GM18498 (cell line): ENCODE measurements around the gene DBN1.
A peak's percentile ranks its signal among the peaks of the same experiment; 100 is the strongest.

Experiments
- ATAC-seq: cut with Tn5 transposase; IDR thresholded peaks from one replicate; pipeline ENCODE4 v1.9.1; 2021; ENCODE audit warnings: mild to moderate bottlenecking, moderate library complexity; ENCODE audit not compliant: unreplicated experiment

DBN1 gene

DNA sequence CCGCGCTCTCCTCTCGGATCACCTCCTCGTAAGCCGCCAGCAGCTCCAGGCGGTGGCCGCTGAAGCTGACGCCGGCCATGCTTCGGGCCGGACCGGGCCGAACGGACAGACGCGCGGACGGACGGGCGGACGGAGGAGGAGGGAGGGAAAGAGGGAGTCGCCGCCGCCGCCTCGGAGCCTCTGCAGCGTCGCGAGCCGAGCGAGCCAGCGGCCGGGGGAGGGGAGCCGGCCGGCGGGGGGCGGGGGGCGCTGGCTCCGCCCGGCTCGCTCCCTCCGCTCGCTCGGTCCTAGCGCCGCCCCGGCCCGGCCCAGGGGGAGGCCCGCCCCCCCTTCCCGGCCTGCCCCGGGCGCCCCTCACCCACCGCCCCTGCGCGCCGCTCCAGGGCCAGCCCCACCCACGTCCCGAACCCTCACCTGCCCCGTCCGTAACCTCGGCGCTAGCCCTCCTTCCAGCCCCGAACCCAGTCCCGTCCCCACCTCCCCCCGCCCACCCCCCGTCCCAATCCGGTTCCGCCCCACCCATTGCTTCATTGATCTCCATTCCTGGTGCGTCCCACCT is at the start of gene DBN1:
DBN1 (minus strand) TSS at position 192 of the 559 bp plus-strand sequence; CDS start at position 79, 113 bp downstream.
- peak; percentile 50 for ATAC-seq

DNA sequence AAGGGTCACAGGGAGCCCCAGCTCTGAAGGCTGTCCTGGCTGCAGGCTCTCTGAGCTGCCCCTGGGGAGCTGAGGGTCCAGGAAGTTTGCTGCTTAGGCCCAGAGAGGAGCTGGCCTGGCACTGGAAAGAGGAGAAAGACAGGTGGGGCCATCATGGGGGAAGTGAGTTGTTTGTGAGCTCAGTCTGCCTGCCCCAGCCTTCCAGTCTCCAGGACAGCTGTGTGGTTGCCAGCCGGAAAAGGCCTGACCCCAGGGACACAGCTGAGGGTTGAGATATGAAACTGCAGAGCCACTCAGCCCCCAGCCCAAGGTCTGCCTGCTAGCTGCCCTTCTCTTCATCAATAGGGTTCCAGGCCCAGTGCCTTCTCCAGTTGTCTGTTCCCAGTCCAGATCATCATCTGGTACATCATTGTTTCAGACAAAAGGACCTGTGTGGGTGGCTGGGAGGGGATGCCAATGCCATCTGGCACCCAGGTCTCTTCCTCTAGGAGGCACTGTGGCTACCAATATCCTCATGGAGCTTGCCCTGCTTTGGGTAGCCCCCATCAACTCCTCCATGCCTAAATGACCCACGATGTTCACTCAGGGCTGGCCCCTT is 47.6 kb upstream of the DBN1 start:
- ATAC-seq: no peak

DNA sequence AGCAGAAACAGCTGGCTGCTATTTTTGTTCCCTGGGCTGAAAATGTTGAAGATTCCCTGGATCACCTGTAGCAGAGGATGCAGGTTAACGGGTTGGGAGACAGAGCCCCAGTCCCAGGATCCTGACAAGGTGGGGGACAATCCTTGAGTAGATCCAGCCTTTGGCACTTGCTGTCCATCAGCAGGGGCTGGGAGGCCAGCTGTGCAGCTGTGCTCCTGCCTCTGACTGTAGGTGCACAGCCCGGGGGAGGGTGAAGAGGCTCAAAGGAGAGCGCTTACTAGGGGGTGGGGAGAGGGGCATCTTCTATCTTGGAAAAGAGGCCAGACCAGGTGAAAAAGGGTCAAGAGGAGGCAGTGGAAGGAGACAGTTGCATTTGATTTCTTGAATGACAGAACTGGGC is 46.8 kb upstream of the DBN1 start:
- ATAC-seq: no peak

DNA sequence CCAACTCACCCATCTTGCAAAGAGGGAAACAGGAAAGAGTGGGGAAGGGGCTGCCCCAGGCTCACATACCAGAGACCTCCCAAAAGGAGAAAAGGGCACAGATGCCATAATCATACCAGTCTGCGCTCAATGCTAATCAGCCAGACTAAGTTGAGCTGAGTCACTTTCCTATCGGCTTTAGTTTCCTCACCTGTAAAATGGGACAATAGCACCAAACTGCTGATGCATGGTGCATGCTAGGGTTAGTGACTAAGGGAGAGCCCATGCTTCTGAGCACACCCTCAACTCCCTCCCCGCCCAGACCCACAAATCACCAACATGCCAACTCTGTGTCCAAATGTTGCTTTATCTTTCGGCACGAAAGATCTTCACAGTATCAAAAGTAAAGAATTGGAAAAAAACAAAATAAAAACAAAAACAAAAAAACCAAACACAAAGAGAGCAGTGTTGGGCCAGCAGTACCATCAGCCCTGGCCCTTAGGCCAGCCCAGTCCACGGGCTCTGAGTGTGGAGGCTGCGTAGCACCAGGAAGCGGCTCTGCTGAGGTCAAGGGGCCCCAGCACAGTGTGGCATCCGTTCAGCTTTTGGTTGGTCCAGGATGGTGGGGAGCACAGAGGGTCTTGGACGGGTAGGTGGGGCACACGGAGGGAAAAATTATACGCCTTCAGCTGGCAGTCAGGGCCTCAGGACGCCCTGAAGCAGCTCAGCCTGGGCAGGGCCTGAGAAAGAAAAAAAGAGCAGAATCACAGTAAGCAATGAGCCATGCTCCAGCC is 46.2 kb upstream of the DBN1 start:
- no peak for ATAC-seq

DNA sequence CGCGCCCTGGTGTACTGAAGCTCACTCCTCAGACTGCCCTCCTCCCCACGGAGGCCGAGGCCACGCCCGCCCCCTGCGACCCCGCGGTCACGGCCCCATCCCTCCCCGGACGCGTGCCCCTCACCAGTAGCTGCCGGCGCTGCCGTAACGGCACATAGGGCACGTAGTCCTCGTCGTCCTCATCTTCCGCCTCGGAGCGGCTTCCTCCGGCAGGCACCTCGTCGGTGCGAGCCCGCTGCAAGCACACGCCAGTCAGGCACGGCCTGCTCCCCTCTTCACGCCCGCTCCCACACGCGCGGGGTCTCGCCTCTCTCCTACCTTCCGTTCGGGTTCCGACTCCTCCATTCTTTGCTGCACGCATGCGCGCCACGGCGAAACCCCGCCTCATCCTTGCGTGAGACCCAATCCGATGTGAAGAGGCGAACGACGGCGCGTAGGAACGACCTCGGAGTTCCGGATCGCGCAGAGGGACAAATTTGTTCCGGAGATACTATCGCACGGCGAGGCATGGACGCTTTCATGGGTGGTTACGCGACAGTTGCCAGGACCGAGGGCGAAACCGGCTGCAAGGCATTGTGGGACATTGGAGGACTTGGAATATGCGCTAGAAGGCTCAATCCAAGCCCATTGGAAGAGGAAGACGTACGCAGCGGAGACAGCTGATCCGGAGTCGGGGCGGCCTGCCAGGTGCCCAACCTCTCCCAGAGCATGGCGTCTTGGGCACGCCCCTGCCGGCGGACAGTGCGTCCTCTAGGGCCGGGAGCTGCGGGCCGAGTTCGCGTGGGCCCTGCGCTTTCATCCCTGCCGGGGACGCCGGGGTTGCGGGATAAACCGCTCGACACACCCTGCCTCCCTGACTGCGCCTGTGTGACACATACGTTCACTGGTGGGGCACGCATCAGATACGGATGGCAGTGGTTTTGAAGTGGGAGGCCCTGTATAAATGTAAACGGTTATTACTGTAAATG is 43.5 kb upstream of the DBN1 start, which contains the start of gene DDX41:
DDX41 (minus strand) TSS at position 361 of the 968 bp plus-strand sequence; CDS start at position 345, 16 bp downstream.
- ATAC-seq: peak; percentile 79

DNA sequence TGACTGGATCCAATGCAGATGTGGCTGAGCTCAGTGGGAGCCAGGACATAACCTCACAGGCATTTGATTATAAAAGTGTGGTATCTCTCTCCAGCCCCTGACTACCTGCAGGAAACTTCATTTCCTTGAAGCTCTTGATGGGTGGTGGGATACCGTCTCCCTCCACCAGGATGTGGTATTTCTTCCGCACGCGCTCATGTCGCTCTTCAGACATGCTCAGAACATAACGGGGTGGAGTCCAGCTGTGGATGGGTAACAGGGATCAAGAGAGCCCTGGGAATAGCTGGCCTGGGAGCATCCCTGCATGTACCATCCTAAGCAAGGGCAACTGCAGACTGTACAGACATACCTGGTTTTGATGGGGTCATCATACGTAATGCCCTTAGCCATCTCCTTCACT is 42.1 kb upstream of the DBN1 start:
- ATAC-seq: no peak

DNA sequence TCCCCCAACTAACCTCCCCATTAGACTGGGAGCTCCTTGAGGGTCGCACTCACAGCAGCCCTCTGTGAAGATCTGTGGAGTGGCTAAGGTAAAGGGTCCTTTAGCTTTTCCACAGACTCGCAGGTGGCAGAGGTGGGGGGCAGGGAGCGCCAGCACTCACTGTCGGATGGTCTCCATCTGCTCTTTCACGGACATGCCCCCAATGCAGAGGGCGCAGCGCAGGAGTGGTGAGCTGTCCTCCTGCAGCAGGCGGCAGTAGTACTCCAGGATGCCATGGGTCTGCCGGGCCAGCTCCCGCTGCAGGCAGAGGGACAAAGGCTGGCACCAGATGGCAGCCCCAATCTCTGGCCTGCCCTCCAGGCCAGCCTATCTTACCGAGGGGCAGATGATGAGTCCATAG is 41.1 kb upstream of the DBN1 start:
- no peak for ATAC-seq

DNA sequence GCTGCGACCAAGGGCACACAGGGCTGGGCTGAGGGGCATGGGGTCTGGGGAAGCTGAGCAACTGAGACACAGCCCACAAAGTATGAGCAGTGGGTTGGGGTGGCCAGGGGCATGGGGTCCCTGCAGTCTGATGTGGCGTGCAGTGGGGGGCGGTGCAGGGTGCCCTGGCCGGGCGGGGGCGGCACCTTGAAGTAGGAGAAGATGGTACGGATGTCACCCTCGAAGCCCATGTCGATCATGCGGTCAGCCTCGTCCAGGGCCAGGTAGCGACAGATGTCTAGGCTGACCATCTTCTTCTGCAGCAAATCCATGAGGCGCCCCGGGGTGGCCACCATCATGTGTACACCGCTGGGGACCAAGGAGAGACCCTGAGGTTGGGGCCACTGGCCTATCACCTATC is 40.1 kb upstream of the DBN1 start:
- ATAC-seq: no peak

DNA sequence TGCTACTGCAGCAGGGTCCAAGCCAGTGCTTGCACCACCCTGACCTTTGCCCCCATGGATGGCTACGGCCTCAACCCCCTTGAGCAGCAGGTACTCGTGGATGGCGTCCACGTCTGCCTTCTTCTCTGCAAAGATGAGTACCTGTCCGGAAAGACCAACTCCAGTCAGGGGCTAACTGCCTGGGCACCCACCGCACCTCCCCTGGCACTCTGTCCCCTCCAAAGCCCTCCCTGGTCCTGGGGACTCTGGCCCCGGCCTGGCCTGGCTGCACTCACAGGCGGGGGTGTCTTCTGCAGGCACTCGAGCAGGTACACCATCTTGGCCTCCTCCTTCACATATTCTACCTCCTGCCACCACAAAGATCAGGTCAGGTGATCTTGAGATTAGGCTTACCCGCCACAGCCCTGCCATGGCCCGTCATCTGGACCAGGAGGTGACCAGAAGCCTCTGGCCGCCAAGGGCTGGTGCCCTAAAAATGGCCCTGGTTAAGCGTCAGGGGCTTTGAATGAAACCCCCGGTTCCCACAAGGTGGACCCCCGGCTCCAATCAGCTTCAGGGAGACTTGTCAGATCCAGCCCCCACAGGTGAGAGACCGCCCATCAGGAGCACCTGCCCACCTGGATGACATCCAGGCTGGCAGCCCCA is 39.4 kb upstream of the DBN1 start:
- ATAC-seq: no peak

DNA sequence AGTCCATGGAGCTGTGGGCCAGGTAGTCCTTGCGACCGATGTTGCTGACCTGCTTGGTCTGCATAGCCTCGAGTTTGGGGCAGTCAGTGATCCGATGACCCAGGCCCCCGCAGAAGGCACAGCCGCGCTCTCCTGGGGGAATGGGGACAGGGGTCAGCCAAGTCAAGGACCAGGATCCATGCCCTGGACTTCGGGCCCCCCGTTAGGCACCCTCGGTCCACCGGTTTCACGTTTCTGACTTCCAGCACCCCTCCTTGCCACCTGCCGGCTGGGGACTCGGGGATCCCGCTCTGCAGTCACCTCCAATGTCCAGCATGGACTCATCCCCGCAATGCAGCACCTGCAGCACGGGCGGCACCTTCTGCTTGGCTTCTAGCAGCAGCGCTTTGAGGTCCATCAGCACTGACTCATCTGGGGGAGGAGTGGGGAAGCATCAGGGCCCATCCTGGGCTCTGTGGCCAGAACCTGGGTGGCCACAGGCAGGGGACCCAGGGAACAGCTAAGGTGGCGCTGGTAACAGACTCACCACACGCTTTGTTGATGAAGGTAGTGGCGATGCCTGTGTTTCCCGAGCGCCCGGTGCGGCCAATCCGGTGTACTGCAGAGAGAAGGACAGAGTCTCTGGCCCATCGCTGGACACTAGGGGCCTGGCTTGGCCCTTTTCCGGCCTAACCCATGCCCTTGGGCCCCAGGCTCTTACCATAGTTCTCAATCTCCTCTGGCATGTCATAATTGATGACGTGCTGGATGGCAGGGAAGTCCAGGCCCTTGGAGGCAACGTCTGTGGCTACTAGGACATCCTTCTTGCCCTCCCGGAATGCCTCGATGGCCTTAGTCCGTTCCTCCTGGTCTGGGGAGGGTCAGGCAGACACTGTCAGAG is 38.6 kb upstream of the DBN1 start:
- ATAC-seq: no peak

DNA sequence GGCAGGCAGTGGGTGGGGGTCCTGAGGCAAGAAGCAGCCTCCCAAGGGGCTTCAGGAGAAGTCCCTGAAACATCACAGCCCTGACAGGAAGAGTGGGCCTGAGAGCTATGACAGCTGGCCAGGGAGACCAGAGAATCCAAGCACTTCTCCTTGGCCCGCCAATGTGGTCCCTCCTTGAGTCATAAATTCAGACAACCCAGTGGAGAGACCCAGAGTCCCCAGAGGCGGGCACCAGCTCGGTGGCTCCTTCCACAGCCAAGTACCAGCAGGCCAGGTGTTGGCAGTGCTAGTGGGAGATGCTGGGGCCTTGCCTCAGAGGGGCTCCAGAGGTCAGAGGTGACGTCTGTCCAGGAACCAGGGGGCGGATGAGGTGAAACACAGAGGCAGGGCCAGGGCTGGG is 37.7 kb upstream of the DBN1 start:
- ATAC-seq: no peak

DNA sequence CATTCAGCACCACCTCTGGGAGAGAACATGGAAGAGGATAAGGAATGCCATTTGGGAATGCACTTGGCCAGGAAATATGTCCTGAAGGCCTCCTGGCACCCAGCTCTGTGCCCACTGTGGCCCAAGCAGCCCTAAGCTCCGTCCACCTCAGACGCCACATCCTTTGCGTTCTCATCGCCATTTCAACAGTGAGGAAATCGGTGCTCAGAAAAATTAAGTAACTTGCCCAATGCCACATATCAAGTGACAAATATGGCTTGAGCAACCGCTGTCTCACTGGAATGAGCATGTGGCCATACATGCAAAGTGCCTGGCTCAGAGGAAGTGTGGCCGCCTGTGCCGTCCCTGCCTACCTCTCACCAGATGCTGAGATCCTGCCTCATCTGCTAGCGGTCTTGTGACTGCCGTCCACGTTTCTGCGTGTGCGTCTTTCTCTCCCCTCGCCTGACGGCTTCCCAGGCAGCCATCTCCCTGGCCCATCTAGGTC is 37.2 kb upstream of the DBN1 start:
- peak; percentile 36 for ATAC-seq

DNA sequence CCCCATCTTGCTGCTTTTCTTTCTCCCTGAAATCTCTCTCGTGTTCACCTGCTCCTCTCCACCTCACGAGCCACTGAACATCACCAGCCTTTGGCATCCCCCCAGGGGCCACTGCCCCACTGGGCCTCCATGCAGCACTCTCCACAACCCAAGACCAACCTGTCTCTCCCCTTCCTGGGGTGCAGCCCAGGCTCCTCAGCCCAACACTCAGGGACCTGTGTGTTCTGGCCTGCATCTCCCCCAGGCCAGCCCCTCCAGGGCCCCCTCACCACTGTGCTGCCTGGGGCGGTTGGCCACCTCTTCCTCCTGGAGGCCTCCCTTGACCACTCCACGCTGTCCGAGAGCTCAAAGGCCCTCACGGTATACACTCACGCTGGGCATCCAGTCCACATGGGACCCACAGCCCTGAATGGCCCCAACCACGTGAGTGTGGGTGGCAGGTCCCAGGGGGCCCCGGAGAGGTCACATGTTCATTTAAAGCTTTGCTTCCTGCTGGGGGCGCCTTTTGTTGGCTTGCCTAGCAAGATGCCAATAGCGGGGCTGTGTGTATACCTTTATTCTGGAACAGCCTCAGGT is 36.6 kb upstream of the DBN1 start:
- ATAC-seq: peak; percentile 41

DNA sequence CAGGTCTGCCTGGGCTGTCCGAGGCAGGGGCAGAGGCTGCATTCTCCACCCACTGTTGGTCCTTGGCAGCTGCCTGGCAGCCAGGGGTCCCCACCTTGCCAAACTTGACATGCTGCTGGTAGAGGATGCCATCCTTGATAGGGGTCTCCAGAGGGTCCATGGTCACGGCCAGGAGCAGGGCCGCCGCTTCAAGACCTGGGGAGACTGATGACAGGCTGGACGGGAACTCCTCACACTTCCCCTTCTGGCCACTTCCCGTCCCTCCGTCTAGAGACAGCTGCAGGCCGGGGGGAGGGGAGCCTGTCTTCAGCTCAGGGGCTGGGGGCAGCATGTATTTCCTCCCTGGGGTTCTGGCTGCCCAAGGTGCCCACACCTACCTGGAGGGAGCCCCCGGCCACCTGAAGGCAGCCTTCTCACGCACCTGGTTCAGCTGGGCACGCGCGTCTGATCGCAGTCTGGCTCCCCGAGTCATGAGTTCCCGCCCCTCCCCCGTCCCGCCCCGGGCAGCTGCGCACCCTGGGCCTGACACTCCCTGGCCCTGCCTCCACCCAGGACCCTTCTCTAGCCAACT is 36.0 kb upstream of the DBN1 start, which contains the start of gene DOK3:
DOK3 (minus strand) TSS at position 446 of the 571 bp plus-strand sequence; CDS start at position 160, 286 bp downstream.
- peak; percentile 34 for ATAC-seq

DNA sequence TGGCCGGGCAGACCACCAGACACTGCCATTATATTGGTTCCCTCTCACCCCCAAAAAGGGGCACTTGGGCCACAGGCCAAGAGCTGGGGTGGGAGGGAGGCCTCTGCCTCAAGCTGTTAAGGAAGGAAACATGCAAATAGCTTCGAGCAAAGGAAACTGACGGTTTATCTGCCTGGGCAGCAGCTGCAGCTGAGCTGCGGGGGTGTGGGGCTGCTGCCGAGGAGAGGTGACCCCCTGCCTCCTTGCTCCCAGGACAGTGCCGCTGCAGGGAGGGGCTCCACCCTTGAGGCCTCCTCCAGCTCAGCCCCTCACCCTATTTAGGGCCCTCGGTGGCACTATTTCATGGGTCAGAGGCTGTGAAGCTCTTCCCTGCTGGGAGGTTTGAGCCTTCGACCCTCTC is 35.4 kb upstream of the DBN1 start:
- ATAC-seq: peak; percentile 36

DNA sequence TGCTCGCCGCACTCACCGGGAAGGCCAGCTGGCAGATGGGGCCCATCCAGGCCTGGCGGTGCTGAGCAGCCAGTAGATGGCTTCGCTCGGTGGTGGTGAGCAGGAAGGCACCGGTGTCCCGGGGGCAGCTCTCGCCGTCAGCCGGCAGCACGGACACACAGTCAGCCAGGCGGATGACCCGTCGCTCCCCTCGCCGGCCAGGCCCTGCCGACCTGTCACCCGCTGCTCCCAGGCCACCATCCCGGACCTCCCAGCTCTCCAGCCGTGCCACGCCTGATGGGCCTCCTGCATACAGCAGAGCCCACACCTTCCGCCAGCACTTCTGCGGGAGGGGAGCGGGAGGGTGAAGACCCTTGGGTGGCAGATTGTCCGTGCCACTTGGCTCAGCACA is 34.8 kb upstream of the DBN1 start:
- ATAC-seq: no peak

DNA sequence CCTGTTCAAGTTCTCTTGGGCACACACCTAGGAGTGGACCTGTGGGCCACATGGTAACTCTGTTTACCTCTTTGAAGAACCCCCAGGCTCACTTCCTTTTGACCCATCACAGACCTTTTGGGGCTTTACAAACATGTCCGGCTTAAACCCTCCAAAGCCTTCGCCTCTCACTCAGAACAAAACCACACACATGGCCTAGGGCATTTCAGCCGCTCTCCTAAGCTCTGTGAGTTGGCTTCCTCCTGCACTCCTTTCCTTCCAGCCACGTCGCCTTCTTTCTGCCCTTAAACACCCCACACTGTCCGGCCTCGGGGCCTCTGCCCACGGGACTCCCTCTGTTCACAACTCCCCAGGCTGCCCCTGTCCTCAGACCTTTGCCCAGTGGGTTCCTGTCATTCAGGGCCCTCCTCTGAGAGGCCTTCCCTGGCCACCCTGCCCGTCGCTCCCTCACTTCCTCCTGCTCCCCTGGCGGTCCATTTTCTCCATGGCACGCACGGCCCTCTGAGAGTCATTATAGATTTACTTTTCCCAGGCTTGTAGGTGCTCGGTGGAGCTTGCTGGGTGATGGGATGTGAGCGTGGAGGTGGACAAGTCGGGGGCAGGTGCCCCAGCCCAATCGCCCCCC is 34.3 kb upstream of the DBN1 start:
- ATAC-seq: no peak

DNA sequence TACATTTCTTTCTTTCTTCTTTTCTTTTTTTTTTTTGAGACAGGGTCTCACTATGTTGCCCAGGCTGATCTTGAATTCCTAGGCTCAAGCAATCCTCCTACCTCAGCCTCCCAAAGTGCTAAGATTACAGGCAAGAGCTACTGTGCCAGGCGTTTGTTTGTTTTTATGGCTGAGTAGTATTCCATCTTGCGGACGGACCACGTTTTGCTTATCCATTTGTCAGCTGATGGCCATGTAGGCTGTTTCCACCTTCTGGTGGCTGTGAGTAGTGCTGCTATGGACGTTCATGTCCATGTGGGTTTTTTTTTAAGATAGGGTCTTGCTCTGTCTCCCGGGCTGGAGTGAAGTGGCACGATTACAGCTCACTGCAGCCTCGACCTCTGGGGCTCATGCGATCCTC is 33.7 kb upstream of the DBN1 start:
- no peak for ATAC-seq
